GM11168 (cell line): ENCODE measurements around the gene OLIG3.

Experiments
- in situ Hi-C: fragments of 300-500 bp; cut with MboI; formaldehyde crosslinking; loops from one replicate; pipeline ENCODE4 v1.12.0; 2022; ENCODE audit warnings: low sequenced_read_pairs; ENCODE audit not compliant: unreplicated experiment

Gene OLIG3

GRCh38 chr6:137496909-137497720, 2.9 kb upstream of the OLIG3 start:
- in situ Hi-C loops: no loop called here

GRCh38 chr6:137496368-137496767, 2.2 kb upstream of the OLIG3 start:
- in situ Hi-C loops: no loop called here

GRCh38 chr6:137495703-137496336, 1.6 kb upstream of the OLIG3 start:
- in situ Hi-C loops: no loop called here

GRCh38 chr6:137494988-137495702, 951 bp upstream of the OLIG3 start:
- in situ Hi-C loops: no loop called here

GRCh38 chr6:137493218-137494038, 766 bp downstream of the OLIG3 start:
- in situ Hi-C loops: no loop called here

- in situ Hi-C loops: no loop called here
These were observed 1.6 kb downstream of the OLIG3 start for GRCh38 chr6:137492289-137493217.

GRCh38 chr6:137491478-137491877, 2.7 kb downstream of the OLIG3 start:
- in situ Hi-C loops: no loop called here

- in situ Hi-C loops: no loop called here
These were observed 3.2 kb downstream of the OLIG3 start for GRCh38 chr6:137490961-137491360.

GRCh38 chr6:137490006-137490905, 3.9 kb downstream of the OLIG3 start:
- in situ Hi-C loops: no loop called here

- in situ Hi-C loops: no loop called here
These were observed 4.9 kb downstream of the OLIG3 start for GRCh38 chr6:137489046-137490005.

GRCh38 chr6:137488150-137489045, 5.8 kb downstream of the OLIG3 start:
- in situ Hi-C loops: no loop called here

GRCh38 chr6:137487869-137488149, 6.4 kb downstream of the OLIG3 start:
- in situ Hi-C loops: no loop called here

- in situ Hi-C loops: no loop called here
These were observed 6.9 kb downstream of the OLIG3 start for GRCh38 chr6:137487181-137487868.

- in situ Hi-C loops: no loop called here
These were observed 7.8 kb downstream of the OLIG3 start for GRCh38 chr6:137486416-137486815.

GRCh38 chr6:137480431-137480830, 13.8 kb downstream of the OLIG3 start:
- in situ Hi-C loops: no loop called here

- in situ Hi-C loops: no loop called here
These were observed 19.1 kb downstream of the OLIG3 start for GRCh38 chr6:137475103-137475502.
